IMR-90 (cell line): ENCODE data around the gene NDUFC2. TPM values are rescaled to one million over a fixed set of nuclear protein-coding genes. Genes with fewer than 3 reads are reported as not detected.

ENCODE experiments used
- ATAC-seq: fragments of 200-7000 bp; cut with Tn5 transposase; 2 replicates; pipeline ENCODE4 v1.9.1; 2020; ENCODE audit warnings: low read depth, mild to moderate bottlenecking, moderate library complexity
- BruUV-seq: library from RNA; stranded (reverse); fragments of 400-500 nt; replicated peaks from 2 replicates; lab custom pipeline; 2021; lab: Mats Ljungman, UMichigan
- CTCF ChIA-PET: fragments of 300-600 bp; formaldehyde crosslinking; extraction: SDS; loops from one replicate; lab custom pipeline; 2021; ENCODE audit warnings: antibody characterized with exemption; lab: Yijun Ruan, JAX
- POLR2A ChIA-PET: fragments of 300-600 bp; sonication (Branson Sonifier 250); formaldehyde crosslinking; loops from one replicate; lab custom pipeline; 2022; ENCODE audit warnings: antibody characterized with exemption; ENCODE audit not compliant: unreplicated experiment; lab: Charles Lee
- DNase-seq: peaks from one replicate; pipeline ENCODE4 v3.0.0; 2013
- H2AFZ ChIP-seq: replicated peaks from 2 replicates; pipeline ENCODE3; 2013; ENCODE audit warnings: low read length, mild to moderate bottlenecking; ENCODE audit not compliant: poor library complexity
- H2AK5ac ChIP-seq: 2 replicates; pipeline ENCODE4 v1.6.1; 2013; ENCODE audit warnings: low read depth, low read length, inconsistent platforms
- H2AK9ac ChIP-seq: replicated peaks from 2 replicates; pipeline ENCODE3; 2013; ENCODE audit warnings: mild to moderate bottlenecking, low read depth, low read length, moderate library complexity; ENCODE audit not compliant: poor library complexity
- H2BK120ac ChIP-seq: 2 replicates; pipeline ENCODE4 v1.6.1; 2013; ENCODE audit warnings: low read depth, low read length, inconsistent platforms
- H2BK15ac ChIP-seq: 3 replicates; pipeline ENCODE4 v1.6.1; 2013; ENCODE audit warnings: low read depth, low read length, inconsistent platforms
- H2BK20ac ChIP-seq: 2 replicates; pipeline ENCODE4 v1.6.1; 2013; ENCODE audit warnings: low read depth, mild to moderate bottlenecking, inconsistent platforms, low read length, moderate library complexity
- H2BK5ac ChIP-seq: 2 replicates; pipeline ENCODE4 v1.6.1; 2013; ENCODE audit warnings: mild to moderate bottlenecking, low read depth, low read length, inconsistent platforms; ENCODE audit not compliant: poor library complexity, severe bottlenecking
- H3K14ac ChIP-seq: replicated peaks from 2 replicates; pipeline ENCODE4 v1.6.1; 2013; ENCODE audit warnings: low read depth, low read length, inconsistent platforms
- H3K18ac ChIP-seq: 2 replicates; pipeline ENCODE4 v1.6.1; 2013; ENCODE audit warnings: low read depth, low read length, control low read depth
- H3K23ac ChIP-seq: 2 replicates; pipeline ENCODE4 v1.6.1; 2013; ENCODE audit warnings: low read depth, low read length, inconsistent platforms
- H3K27ac ChIP-seq: 2 replicates; pipeline ENCODE4 v1.5.1; 2013; ENCODE audit warnings: mild to moderate bottlenecking, control low read depth, low read length; ENCODE audit not compliant: insufficient read depth
- H3K27me3 ChIP-seq: 2 replicates; pipeline ENCODE4 v1.6.1; 2013; ENCODE audit warnings: low read length; ENCODE audit not compliant: control insufficient read depth, insufficient read depth
- H3K36me3 ChIP-seq: 2 replicates; pipeline ENCODE4 v1.6.1; 2013; ENCODE audit warnings: low read length, mixed read lengths; ENCODE audit not compliant: control insufficient read depth, insufficient read depth
- H3K4ac ChIP-seq: 2 replicates; pipeline ENCODE4 v1.6.1; 2013; ENCODE audit warnings: low read depth, low read length, inconsistent platforms
- H3K4me1 ChIP-seq: 2 replicates; pipeline ENCODE4 v1.6.1; 2013; ENCODE audit warnings: low read length, mixed read lengths; ENCODE audit not compliant: control insufficient read depth, insufficient read depth
- H3K4me2 ChIP-seq: 2 replicates; pipeline ENCODE4 v1.6.1; 2013; ENCODE audit warnings: low read depth, mild to moderate bottlenecking, control low read depth, low read length, moderate library complexity
- H3K4me3 ChIP-seq: 2 replicates; pipeline ENCODE4 v1.5.1; 2013; ENCODE audit warnings: low read depth, mild to moderate bottlenecking, control low read depth, low read length, moderate library complexity; ENCODE audit not compliant: insufficient read depth
- H3K56ac ChIP-seq: 2 replicates; pipeline ENCODE4 v1.6.1; 2013; ENCODE audit warnings: low read length, inconsistent platforms; ENCODE audit not compliant: insufficient read depth; ENCODE audit errors: extremely low read depth
- H3K79me1 ChIP-seq, 2 experiments: 2 replicates each; pipeline ENCODE4 v1.6.1; 2013; ENCODE audit warnings: low read length in 2 of 2, inconsistent platforms in 1 of 2, low read depth in 1 of 2
- H3K9ac ChIP-seq: 2 replicates; pipeline ENCODE4 v1.6.1; 2013; ENCODE audit warnings: low read depth, low read length, control low read depth
- H3K9me1 ChIP-seq: 2 replicates; pipeline ENCODE4 v1.6.1; 2013; ENCODE audit warnings: low read length, inconsistent platforms; ENCODE audit not compliant: insufficient read depth
- H3K9me3 ChIP-seq: 2 replicates; pipeline ENCODE4 v1.6.1; 2013; ENCODE audit warnings: low read length; ENCODE audit not compliant: control insufficient read depth, insufficient read depth
- H4K20me1 ChIP-seq: 2 replicates; pipeline ENCODE4 v1.6.1; 2013; ENCODE audit warnings: low read length, inconsistent platforms; ENCODE audit not compliant: insufficient read depth
- H4K5ac ChIP-seq: 2 replicates; pipeline ENCODE4 v1.6.1; 2013; ENCODE audit warnings: mild to moderate bottlenecking, low read depth, low read length, control low read depth
- H4K8ac ChIP-seq, 2 experiments: 2 replicates each; pipeline ENCODE4 v1.6.1; 2013; ENCODE audit warnings: low read depth in 2 of 2, low read length in 2 of 2, control low read depth in 1 of 2, inconsistent platforms in 1 of 2
- H4K91ac ChIP-seq: 2 replicates; pipeline ENCODE4 v1.6.1; 2013; ENCODE audit warnings: low read depth, low read length, inconsistent platforms; ENCODE audit not compliant: insufficient read depth
- BHLHE40 ChIP-seq: fragments of 150-350 bp; IDR thresholded peaks from 2 replicates; pipeline ENCODE4 v1.6.1; 2016; ENCODE audit warnings: mild to moderate bottlenecking, low read depth, low read length
- CHD1 ChIP-seq: IDR thresholded peaks from 2 replicates; pipeline ENCODE4 v1.6.1; 2012; ENCODE audit warnings: low read depth, low read length, improper control_type of control experiment
- FOS ChIP-seq: fragments of 150-350 bp; IDR thresholded peaks from 2 replicates; pipeline ENCODE4 v1.6.1; 2016; ENCODE audit warnings: low read depth, low read length
- MAFK ChIP-seq: IDR thresholded peaks from 2 replicates; pipeline ENCODE4 v1.6.1; 2012; ENCODE audit warnings: low read depth, low read length, improper control_type of control experiment
- MAZ ChIP-seq: IDR thresholded peaks from 2 replicates; pipeline ENCODE4 v1.6.1; 2012; ENCODE audit warnings: low read depth, mild to moderate bottlenecking, low read length, improper control_type of control experiment, moderate library complexity, borderline replicate concordance
- MXI1 ChIP-seq: IDR thresholded peaks from 2 replicates; pipeline ENCODE4 v1.6.1; 2012; ENCODE audit warnings: low read depth, mild to moderate bottlenecking, low read length, moderate library complexity, borderline replicate concordance
- NFE2L2 ChIP-seq: fragments of 150-350 bp; IDR thresholded peaks from 2 replicates; pipeline ENCODE4 v1.6.1; 2016; ENCODE audit warnings: low read depth, mild to moderate bottlenecking, low read length
- POLR2A ChIP-seq: IDR thresholded peaks from 2 replicates; pipeline ENCODE4 v1.6.1; 2012; ENCODE audit warnings: mild to moderate bottlenecking, low read depth, low read length
- RAD21 ChIP-seq: IDR thresholded peaks from 2 replicates; pipeline ENCODE4 v1.6.1; 2012; ENCODE audit warnings: low read length, improper control_type of control experiment
- RCOR1 ChIP-seq: IDR thresholded peaks from 2 replicates; pipeline ENCODE4 v1.6.1; 2012; ENCODE audit warnings: mild to moderate bottlenecking, low read length, improper control_type of control experiment; ENCODE audit not compliant: insufficient replicate concordance
- whole genome bisulfite sequencing, 2 experiments: methylation state at CpG; one replicate each; pipeline versions ENCODE4 v1.1.5 to v1.1.7; 2013; ENCODE audit warnings: missing lambda C conversion rate in 2 of 2; ENCODE audit not compliant: insufficient read length in 1 of 2; ENCODE audit errors: extremely low coverage in 2 of 2; 5-methylcytosine and 5-hydroxymethylcytosine counted together
- dilution Hi-C: fragments of 300-500 bp; cut with HindIII; formaldehyde crosslinking; loops from one replicate; pipeline ENCODE4 v1.14.3; 2018; ENCODE audit warnings: low sequenced_read_pairs; ENCODE audit not compliant: unreplicated experiment
- in situ Hi-C: fragments of 300-500 bp; cut with MboI; formaldehyde crosslinking; loops from 3 replicates; pipeline ENCODE4 v1.14.3; 2019; ENCODE audit warnings: low sequenced_read_pairs, inconsistent platforms, mixed read lengths
- intact Hi-C: fragments of 100-400 bp; cut with micrococcal nuclease; formaldehyde crosslinking; loops from 2 replicates; pipeline ENCODE4 v1.10.0; 2022
- polyA plus RNA-seq, 3 experiments: library from polyadenylated mRNA; depleted of rRNA; stranded (reverse); fragments of >200 nt; gene quantifications; 2 replicates each; pipeline ENCODE4 v1.2.3, GENCODE V29; 2012; ENCODE audit warnings: low replicate concordance in 1 of 3
- total RNA-seq: library from RNA; depleted of rRNA; stranded (reverse); fragments of >200 nt; gene quantifications from 2 replicates; pipeline ENCODE4 v1.2.3, GENCODE V29; 2012
- TF ChIP-seq, protein P1 (sequence below): fragments of 150-350 bp; IDR thresholded peaks from 2 replicates; pipeline ENCODE4 v1.6.1; 2016; ENCODE audit warnings: low read depth, mild to moderate bottlenecking, low read length, moderate library complexity, borderline replicate concordance
- TF ChIP-seq, protein P2 (sequence below): fragments of 150-350 bp; IDR thresholded peaks from 2 replicates; pipeline ENCODE4 v1.6.1; 2017; ENCODE audit warnings: mild to moderate bottlenecking, antibody characterized with exemption, low read length, low read depth
- TF ChIP-seq, protein P3 (sequence below): conservative IDR thresholded peaks from 2 replicates; pipeline ENCODE4 v1.5.1; 2012; ENCODE audit warnings: mild to moderate bottlenecking, low read depth, low read length, improper control_type of control experiment

NDUFC2 gene
- total and polyA plus RNA-seq, 2 of the 4 experiments (the other 2 are of a cell fraction): 146 to 340 TPM

DNA sequence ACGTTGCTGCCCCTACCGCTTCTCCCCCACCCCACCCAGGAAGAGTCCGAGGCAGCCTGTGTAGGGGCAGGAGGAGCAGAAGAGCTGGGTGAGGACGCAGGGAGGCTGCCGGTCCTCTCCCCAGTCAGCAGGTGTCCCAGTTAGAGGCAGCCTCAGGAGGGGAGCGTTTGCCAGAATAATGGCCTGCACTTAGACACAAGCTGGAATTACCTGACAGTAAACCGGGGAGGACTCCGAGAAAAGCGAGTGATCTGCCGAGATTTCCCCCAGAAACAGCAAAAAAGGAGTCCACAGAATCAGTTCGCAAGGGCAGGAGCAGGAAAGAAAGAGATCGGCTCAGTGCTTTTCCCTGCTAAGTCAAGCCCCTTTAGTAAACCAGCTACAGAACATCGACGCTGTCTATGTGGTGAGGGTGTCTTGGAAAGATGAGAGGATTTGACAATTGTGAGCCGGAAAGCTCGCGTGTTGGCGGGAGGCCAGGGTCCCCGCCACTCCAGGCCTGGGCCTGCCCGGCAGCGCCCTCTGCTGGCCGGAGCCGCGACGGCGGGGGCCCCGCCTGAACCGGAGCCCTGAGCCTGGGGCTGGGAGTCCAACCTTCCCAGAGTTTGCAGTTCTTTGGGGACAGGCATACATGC, 33.7 kb downstream of the NDUFC2 start (continued):
- TF ChIP-seq NFE2L2 (no peak), MAZ (peak; percentile 91)

DNA sequence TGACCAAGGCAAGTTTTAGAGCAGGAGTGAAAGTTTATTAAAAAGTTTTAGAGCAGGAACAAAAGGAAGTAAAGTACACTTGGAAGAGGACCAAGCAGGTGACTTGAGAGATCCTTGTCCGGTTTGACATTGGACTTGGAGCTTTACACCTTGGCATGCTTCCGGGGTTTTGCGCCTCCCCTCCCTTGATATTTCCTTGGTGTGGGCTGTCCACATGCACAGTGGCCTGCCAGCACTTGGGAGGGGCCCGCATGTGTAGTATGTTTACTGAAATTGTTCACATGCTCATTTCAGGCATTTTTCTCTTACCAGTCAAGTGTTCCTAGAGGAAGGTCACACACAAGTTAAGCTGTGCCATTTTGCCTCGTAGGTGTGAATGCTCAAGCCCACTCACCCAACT, 35.0 kb downstream of the NDUFC2 start:
- BruUV-seq: no TSS peak
- no peak overlapping the region for H4K91ac ChIP-seq
- ChIA-PET POLR2A (no interaction called here), CTCF (interaction anchor here (0.8 kb wide), 1 partner anchor 520 kb away, joined by 3 read pairs; no protein-coding TSS in a partner anchor)
- H3K27ac ChIP-seq: no peak overlapping the region
- dilution Hi-C loops: no loop called here
- H2BK20ac ChIP-seq: no peak overlapping the region
- H3K56ac ChIP-seq: no peak overlapping the region
- no peaks in the 10 kb centered on the region for H4K20me1 ChIP-seq
- in situ Hi-C loops: no loop called here
- H4K8ac ChIP-seq: peak overlapping the region in 1 of 2 experiments; percentile 25; a peak in 2 of 4 replicates
- 0 out of 2 replicates have a peak overlapping the region, but pooled peaks have one; percentile 66 for H2AK5ac ChIP-seq
- H3K18ac ChIP-seq: no peak overlapping the region
- H2BK120ac ChIP-seq: peak overlapping the region; percentile 40; the same call in 1 of the 2 replicates
- no peaks in the 10 kb centered on the region for H3K27me3 ChIP-seq
- no peak overlapping the region for H3K4me3 ChIP-seq
- no peak overlapping the region for H2BK5ac ChIP-seq
- no peak overlapping the region for H4K5ac ChIP-seq
- no peak overlapping the region for H3K9ac ChIP-seq
- no CpG with 5 or more reads among the region's 5 CpGs for WGBS, 2 experiments
- H3K4me1 ChIP-seq: peaks cover 20% of the 10 kb centered on the region
- no peak overlapping the region for H2AFZ ChIP-seq
- no peak overlapping the region for H3K4me2 ChIP-seq
- no peaks in the 10 kb centered on the region for H3K36me3 ChIP-seq
- DNase-seq (no peak), ATAC-seq (no peak)
- intact Hi-C loops: no loop called here
- peak overlapping the region; percentile 23; the same call in 1 of the 3 replicates for H2BK15ac ChIP-seq
- peaks cover 0 to 7% of the 10 kb centered on the region in 2 experiments; a peak in 2 of 4 replicates for H3K79me1 ChIP-seq
- H3K14ac ChIP-seq: no peak overlapping the region
- H3K9me1 ChIP-seq: peaks cover 6% of the 10 kb centered on the region
- no peak overlapping the region for H3K23ac ChIP-seq
- no peaks in the 10 kb centered on the region for H3K9me3 ChIP-seq
- H2AK9ac ChIP-seq: peak overlapping the region; percentile 68
- H3K4ac ChIP-seq: no peak overlapping the region
- TF ChIP-seq BHLHE40 (no peak), FOS (no peak), NFE2L2 (no peak), POLR2A (no peak), CHD1 (no peak), MXI1 (no peak), RCOR1 (no peak), MAFK (no peak), RAD21 (no peak)
- TF ChIP-seq, protein P1, sequence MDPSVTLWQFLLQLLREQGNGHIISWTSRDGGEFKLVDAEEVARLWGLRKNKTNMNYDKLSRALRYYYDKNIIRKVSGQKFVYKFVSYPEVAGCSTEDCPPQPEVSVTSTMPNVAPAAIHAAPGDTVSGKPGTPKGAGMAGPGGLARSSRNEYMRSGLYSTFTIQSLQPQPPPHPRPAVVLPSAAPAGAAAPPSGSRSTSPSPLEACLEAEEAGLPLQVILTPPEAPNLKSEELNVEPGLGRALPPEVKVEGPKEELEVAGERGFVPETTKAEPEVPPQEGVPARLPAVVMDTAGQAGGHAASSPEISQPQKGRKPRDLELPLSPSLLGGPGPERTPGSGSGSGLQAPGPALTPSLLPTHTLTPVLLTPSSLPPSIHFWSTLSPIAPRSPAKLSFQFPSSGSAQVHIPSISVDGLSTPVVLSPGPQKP: no peak
- TF ChIP-seq, protein P2, sequence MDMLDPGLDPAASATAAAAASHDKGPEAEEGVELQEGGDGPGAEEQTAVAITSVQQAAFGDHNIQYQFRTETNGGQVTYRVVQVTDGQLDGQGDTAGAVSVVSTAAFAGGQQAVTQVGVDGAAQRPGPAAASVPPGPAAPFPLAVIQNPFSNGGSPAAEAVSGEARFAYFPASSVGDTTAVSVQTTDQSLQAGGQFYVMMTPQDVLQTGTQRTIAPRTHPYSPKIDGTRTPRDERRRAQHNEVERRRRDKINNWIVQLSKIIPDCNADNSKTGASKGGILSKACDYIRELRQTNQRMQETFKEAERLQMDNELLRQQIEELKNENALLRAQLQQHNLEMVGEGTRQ: no peak
- TF ChIP-seq, protein P3, sequence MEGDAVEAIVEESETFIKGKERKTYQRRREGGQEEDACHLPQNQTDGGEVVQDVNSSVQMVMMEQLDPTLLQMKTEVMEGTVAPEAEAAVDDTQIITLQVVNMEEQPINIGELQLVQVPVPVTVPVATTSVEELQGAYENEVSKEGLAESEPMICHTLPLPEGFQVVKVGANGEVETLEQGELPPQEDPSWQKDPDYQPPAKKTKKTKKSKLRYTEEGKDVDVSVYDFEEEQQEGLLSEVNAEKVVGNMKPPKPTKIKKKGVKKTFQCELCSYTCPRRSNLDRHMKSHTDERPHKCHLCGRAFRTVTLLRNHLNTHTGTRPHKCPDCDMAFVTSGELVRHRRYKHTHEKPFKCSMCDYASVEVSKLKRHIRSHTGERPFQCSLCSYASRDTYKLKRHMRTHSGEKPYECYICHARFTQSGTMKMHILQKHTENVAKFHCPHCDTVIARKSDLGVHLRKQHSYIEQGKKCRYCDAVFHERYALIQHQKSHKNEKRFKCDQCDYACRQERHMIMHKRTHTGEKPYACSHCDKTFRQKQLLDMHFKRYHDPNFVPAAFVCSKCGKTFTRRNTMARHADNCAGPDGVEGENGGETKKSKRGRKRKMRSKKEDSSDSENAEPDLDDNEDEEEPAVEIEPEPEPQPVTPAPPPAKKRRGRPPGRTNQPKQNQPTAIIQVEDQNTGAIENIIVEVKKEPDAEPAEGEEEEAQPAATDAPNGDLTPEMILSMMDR: no peak
